Keratinocyte (primary cell): ENCODE results near the gene HOXB5. TPM values are rescaled to one million over a fixed set of nuclear protein-coding genes. Genes with fewer than 3 reads are reported as not detected.

ENCODE experiments used
- DNase-seq: peaks from one replicate; pipeline ENCODE4 v3.0.0-alpha.2; 2011; ENCODE audit warnings: low read depth, missing footprints, low spot score
- FAIRE-seq: peaks from 2 replicates; lab custom pipeline; 2011; peaks lifted over from hg19 to GRCh38; lab: Jason Lieb, UNC
- H2AFZ ChIP-seq: 2 replicates; pipeline ENCODE4 v1.6.0; 2012; ENCODE audit warnings: low read length, control low read depth, inconsistent platforms; ENCODE audit not compliant: control insufficient read depth
- H3K27ac ChIP-seq: 2 replicates; pipeline ENCODE4 v1.5.1; 2011; ENCODE audit warnings: low read length; ENCODE audit not compliant: control insufficient read depth, insufficient read depth
- H3K27me3 ChIP-seq: 3 replicates; pipeline ENCODE4 v1.6.0; 2011; ENCODE audit warnings: low read length; ENCODE audit not compliant: control insufficient read depth, insufficient read depth; ENCODE audit errors: extremely low read depth
- H3K36me3 ChIP-seq, 2 experiments: 2 replicates in 1 of 2; 3 replicates in 1 of 2; pipeline ENCODE4 v1.5.1; 2011; ENCODE audit warnings: low read length in 2 of 2, mild to moderate bottlenecking in 1 of 2; ENCODE audit not compliant: control insufficient read depth in 2 of 2, insufficient read depth in 2 of 2; ENCODE audit errors: extremely low read depth in 1 of 2
- H3K4me1 ChIP-seq: 3 replicates; pipeline ENCODE4 v1.5.1; 2011; ENCODE audit warnings: low read length; ENCODE audit not compliant: control insufficient read depth, insufficient read depth; ENCODE audit errors: extremely low read depth
- H3K4me2 ChIP-seq: 3 replicates; pipeline ENCODE4 v1.6.0; 2011; ENCODE audit warnings: low read depth, low read length; ENCODE audit not compliant: control insufficient read depth, insufficient read depth; ENCODE audit errors: extremely low read depth
- H3K4me3 ChIP-seq, 3 experiments: fragments of 200-600 bp in 1 of 3; sonication (generic) in 1 of 3; 2 replicates in 2 of 3; 3 replicates in 1 of 3; pipeline ENCODE4 v1.5.1; 2011 to 2016; ENCODE audit warnings: low read length in 3 of 3, mild to moderate bottlenecking in 3 of 3, control low read depth in 2 of 3, inconsistent platforms in 1 of 3, low read depth in 1 of 3, mixed read lengths in 1 of 3, mixed run types in 1 of 3, moderate library complexity in 1 of 3; ENCODE audit not compliant: control insufficient read depth in 2 of 3, insufficient read depth in 2 of 3; ENCODE audit errors: extremely low read depth in 1 of 3
- H3K79me2 ChIP-seq: 2 replicates; pipeline ENCODE4 v1.6.0; 2012; ENCODE audit warnings: low read length; ENCODE audit not compliant: control insufficient read depth, insufficient read depth
- H3K9ac ChIP-seq: 3 replicates; pipeline ENCODE4 v1.6.0; 2011; ENCODE audit warnings: low read length; ENCODE audit not compliant: control insufficient read depth, insufficient read depth; ENCODE audit errors: extremely low read depth
- H3K9me1 ChIP-seq: 3 replicates; pipeline ENCODE4 v1.6.0; 2011; ENCODE audit warnings: low read length; ENCODE audit not compliant: control insufficient read depth, insufficient read depth; ENCODE audit errors: extremely low read depth
- H3K9me3 ChIP-seq: 2 replicates; pipeline ENCODE4 v1.5.1; 2012; ENCODE audit warnings: low read depth, low read length; ENCODE audit not compliant: control insufficient read depth
- H4K20me1 ChIP-seq: 3 replicates; pipeline ENCODE4 v1.6.0; 2011; ENCODE audit warnings: low read length; ENCODE audit not compliant: control insufficient read depth, insufficient read depth; ENCODE audit errors: extremely low read depth
- CTCF ChIP-seq, 3 experiments: IDR thresholded peaks in 1 of 3; conservative IDR thresholded peaks in 1 of 3; optimal IDR thresholded peaks in 1 of 3; 2 replicates in 2 of 3; 3 replicates in 1 of 3; pipeline versions ENCODE3 to v1.5.1; 2011; ENCODE audit warnings: low read length in 3 of 3, mild to moderate bottlenecking in 3 of 3, moderate library complexity in 2 of 3, control low read depth in 1 of 3, inconsistent platforms in 1 of 3; ENCODE audit not compliant: insufficient read depth in 2 of 3; ENCODE audit errors: extremely low read depth in 1 of 3
- EZH2 ChIP-seq: IDR thresholded peaks from one replicate; pipeline ENCODE4 v1.6.1; 2012; ENCODE audit warnings: inconsistent platforms, mild to moderate bottlenecking, low read length, moderate library complexity
- dilution Hi-C: fragments of 300-500 bp; cut with MboI; formaldehyde crosslinking; loops from one replicate; pipeline ENCODE4 v1.7.0; 2020; ENCODE audit warnings: low sequenced_read_pairs; ENCODE audit not compliant: extremely low pct_ligation_motif_present
- polyA plus RNA-seq, 5 experiments: library from polyadenylated mRNA; depleted of rRNA in 3 of 5; stranded (reverse) in 3 of 5; stranded (forward) in 1 of 5; unstranded in 1 of 5; fragments of >200 nt; gene quantifications; 1 replicate in 1 of 5; 2 replicates in 3 of 5; 3 replicates in 1 of 5; pipeline versions ENCODE4 v1.2.1 to v1.2.3, GENCODE V29; 2011 to 2012; ENCODE audit warnings: missing spikeins in 2 of 5, low read depth in 1 of 5, low replicate concordance in 1 of 5

Gene HOXB5
- polyA plus RNA-seq, 1 donor (not counting 4 experiments of a cell fraction or from before 2014, with no cell fraction given): not detected

DNA sequence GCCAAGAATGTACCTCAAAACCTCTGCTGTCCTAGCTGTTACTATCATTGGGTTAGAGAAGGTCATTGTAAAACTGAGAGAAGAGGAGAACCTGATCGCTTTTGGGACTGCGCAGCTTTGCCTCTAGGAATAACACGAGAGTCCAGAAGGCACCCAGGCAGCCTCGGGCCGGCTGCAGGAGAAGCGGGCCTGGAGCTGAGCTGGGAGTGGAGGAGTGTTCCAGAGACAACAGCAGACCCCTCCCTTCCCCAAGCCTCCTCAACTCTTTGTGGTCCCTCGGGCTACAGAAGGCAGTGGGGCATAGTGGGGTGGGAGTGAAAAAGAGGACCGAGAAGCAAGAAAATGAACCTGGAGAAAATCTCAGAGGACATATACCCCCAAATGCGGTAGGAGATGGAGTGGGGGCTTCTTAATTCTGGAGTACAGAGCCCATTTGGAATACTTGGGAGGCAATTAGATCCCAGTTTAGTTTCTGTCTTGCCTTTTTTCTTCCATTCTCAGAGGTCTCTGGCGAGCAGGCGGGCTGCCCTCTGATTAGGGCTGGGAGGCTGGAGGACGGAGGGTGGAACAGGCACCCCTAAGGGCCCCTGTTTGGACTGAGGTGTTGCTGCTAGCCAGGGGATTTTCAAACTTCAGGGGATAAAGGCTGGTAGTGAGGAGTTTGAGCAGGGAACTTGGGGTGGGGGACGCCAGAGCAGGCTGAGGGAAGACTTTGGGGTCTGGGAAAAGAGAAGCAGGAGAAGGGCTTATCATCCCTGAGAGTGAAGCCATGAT is 35.3 kb downstream of the HOXB5 start:
- no peaks in the 10 kb centered on the region for H3K79me2 ChIP-seq
- H3K4me1 ChIP-seq: peaks cover 14% of the 10 kb centered on the region
- peak overlapping the region; percentile 16 for H3K4me2 ChIP-seq
- no peak overlapping the region for H3K4me3 ChIP-seq
- DNase-seq: no peak
- H3K27ac ChIP-seq: no peak overlapping the region
- H3K9ac ChIP-seq: no peak overlapping the region
- no peak for FAIRE-seq
- no peaks in the 10 kb centered on the region for H3K9me1 ChIP-seq
- no peaks in the 10 kb centered on the region for H3K9me3 ChIP-seq
- no peak for TF ChIP-seq EZH2
- no peak for TF ChIP-seq CTCF (optimal IDR thresholded peaks at IDR 0.05 in 1 of 3, IDR thresholded peaks at IDR 0.05 in 1 of 3, conservative IDR thresholded peaks at IDR 0.05 in 1 of 3; ENCODE audit: extremely low read depth in 1 of 3, insufficient read depth in 2 of 3, low read length in 3 of 3)
- H2AFZ ChIP-seq: no peak overlapping the region
- H3K36me3 ChIP-seq: peaks cover 0 to 3% of the 10 kb centered on the region in 2 experiments
- peaks cover 31% of the 10 kb centered on the region for H3K27me3 ChIP-seq
- dilution Hi-C loops: no loop called here
- H4K20me1 ChIP-seq: no peaks in the 10 kb centered on the region

- Histone ChIP-seq H2AFZ (peak overlapping the region; percentile 24), H3K4me3 (no peak overlapping the region), H3K9ac (no peak overlapping the region), H4K20me1 (no peaks in the 10 kb centered on the region), H3K27me3 (peaks cover 19% of the 10 kb centered on the region), H3K9me1 (no peaks in the 10 kb centered on the region), H3K4me2 (peak overlapping the region; percentile 49), H3K4me1 (peaks cover 14% of the 10 kb centered on the region), H3K79me2 (no peaks in the 10 kb centered on the region), H3K27ac (no peak overlapping the region), H3K9me3 (no peaks in the 10 kb centered on the region), H3K36me3 (peaks cover 0 to 3% of the 10 kb centered on the region in 2 experiments)
- FAIRE-seq (peak; percentile 63), DNase-seq (no peak)
- dilution Hi-C loops: no loop called here
- TF ChIP-seq EZH2: no peak
- no peak for TF ChIP-seq CTCF (optimal IDR thresholded peaks at IDR 0.05 in 1 of 3, IDR thresholded peaks at IDR 0.05 in 1 of 3, conservative IDR thresholded peaks at IDR 0.05 in 1 of 3; ENCODE audit: extremely low read depth in 1 of 3, insufficient read depth in 2 of 3, low read length in 3 of 3)
Measured at GRCh38 chr17:48556576-48557401, 36.8 kb downstream of the HOXB5 start.
